ENCODE measurements around the gene ZNRD2.

Gene ZNRD2

GRCh38 chr11:65589444-65590239, 19.4 kb downstream of the ZNRD2 start:
- DNase-seq: no peak

- DNase-seq: no peak
Measured at GRCh38 chr11:65590240-65590738, 20.0 kb downstream of the ZNRD2 start.

- DNase-seq: no peak
Measured at GRCh38 chr11:65591939-65592857, 21.9 kb downstream of the ZNRD2 start.

GRCh38 chr11:65592858-65593517, 22.7 kb downstream of the ZNRD2 start:
- DNase-seq: no peak

GRCh38 chr11:65593518-65594414, 23.5 kb downstream of the ZNRD2 start:
- DNase-seq: peak; percentile 61

- no peak for DNase-seq
Measured at GRCh38 chr11:65595131-65595530, 24.9 kb downstream of the ZNRD2 start.

- no peak for DNase-seq
Measured at GRCh38 chr11:65595543-65596281, 25.4 kb downstream of the ZNRD2 start, which contains the start of gene KCNK7. Gene KCNK7 (minus strand): TSS chr11:65595800. CDS start chr11:65595772, 28 bp downstream.

- no peak for DNase-seq
Measured at GRCh38 chr11:65596520-65596919, 26.2 kb downstream of the ZNRD2 start.

GRCh38 chr11:65598258-65598699, 28.0 kb downstream of the ZNRD2 start:
- DNase-seq: no peak

GRCh38 chr11:65599216-65599954, 29.1 kb downstream of the ZNRD2 start:
- no peak for DNase-seq

- DNase-seq: no peak
Measured at GRCh38 chr11:65599955-65600246, 29.6 kb downstream of the ZNRD2 start.

- DNase-seq: no peak
Measured at GRCh38 chr11:65604258-65604657, 34.0 kb downstream of the ZNRD2 start.

GRCh38 chr11:65606876-65607613, 36.8 kb downstream of the ZNRD2 start:
- DNase-seq: no peak

- DNase-seq: no peak
Measured at GRCh38 chr11:65607614-65608426, 37.5 kb downstream of the ZNRD2 start.

GRCh38 chr11:65609229-65609628, 39.0 kb downstream of the ZNRD2 start:
- no peak for DNase-seq

GRCh38 chr11:65609665-65610064, 39.4 kb downstream of the ZNRD2 start:
- no peak for DNase-seq

GRCh38 chr11:65610404-65610803, 40.1 kb downstream of the ZNRD2 start:
- no peak for DNase-seq

- DNase-seq: no peak
Measured at GRCh38 chr11:65611028-65611757, 40.9 kb downstream of the ZNRD2 start.

All from activated T-cell treated with anti-CD3 and anti-CD28 coated beads, Interleukin-2, amount 50 U/mL, for 1 hour (primary cell).